ENCODE data around the gene GBGT1.
"Not testable (repeated sequence)": the region's sequence is repeated elsewhere in the genome, so short reads cannot be mapped to it uniquely, and the experiment has no call there.

Gene GBGT1

GRCh38 chr9:133163504-133164172 lies at the start of gene GBGT1:
GBGT1 (minus strand) TSS chr9:133163914; CDS start chr9:133162412, 1,502 bp downstream.
- no peak within 1 kb of the TSS for H3K27ac Mint-ChIP-seq
- H3K4me3 Mint-ChIP-seq: peak within 1 kb of the TSS; percentile 82

DNA sequence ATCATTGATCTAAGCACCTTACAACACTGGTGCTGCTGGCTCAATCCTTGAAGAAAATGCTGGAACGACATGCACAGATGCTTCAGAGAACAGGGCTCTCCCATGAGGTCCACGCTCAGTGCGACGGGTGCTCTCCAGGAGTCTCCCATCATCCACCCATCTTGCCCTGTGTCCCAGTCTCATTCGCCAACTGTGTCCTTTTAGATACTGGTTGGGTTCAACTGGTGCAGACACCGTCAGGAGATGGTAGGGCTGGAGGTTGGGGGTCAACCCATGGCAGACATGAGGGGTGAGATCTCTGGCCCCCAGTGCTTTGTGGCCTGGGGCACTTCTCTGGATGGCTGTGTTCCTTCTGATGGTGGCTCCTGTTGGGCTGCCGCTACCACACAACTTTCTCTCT lies 46.9 kb upstream of the GBGT1 start:
- H3K4me3 Mint-ChIP-seq: no peak overlapping the region
- TF ChIP-seq, protein P1, sequence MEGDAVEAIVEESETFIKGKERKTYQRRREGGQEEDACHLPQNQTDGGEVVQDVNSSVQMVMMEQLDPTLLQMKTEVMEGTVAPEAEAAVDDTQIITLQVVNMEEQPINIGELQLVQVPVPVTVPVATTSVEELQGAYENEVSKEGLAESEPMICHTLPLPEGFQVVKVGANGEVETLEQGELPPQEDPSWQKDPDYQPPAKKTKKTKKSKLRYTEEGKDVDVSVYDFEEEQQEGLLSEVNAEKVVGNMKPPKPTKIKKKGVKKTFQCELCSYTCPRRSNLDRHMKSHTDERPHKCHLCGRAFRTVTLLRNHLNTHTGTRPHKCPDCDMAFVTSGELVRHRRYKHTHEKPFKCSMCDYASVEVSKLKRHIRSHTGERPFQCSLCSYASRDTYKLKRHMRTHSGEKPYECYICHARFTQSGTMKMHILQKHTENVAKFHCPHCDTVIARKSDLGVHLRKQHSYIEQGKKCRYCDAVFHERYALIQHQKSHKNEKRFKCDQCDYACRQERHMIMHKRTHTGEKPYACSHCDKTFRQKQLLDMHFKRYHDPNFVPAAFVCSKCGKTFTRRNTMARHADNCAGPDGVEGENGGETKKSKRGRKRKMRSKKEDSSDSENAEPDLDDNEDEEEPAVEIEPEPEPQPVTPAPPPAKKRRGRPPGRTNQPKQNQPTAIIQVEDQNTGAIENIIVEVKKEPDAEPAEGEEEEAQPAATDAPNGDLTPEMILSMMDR (IDR thresholded peaks at IDR 0.05): no peak
- H3K27ac Mint-ChIP-seq: no peak overlapping the region
- no peak for DNase-seq
- H3K27me3 Mint-ChIP-seq (ENCODE audit: low read depth, poor library complexity): peaks cover 52% of the 10 kb centered on the region
- H3K9me3 Mint-ChIP-seq: peaks cover 29% of the 10 kb centered on the region
- peaks cover 4% of the 10 kb centered on the region for H3K36me3 Mint-ChIP-seq (ENCODE audit: low read depth)
- H3K4me1 Mint-ChIP-seq: no peaks in the 10 kb centered on the region

More at GRCh38 chr9:133163504-133164172, at the start of gene GBGT1:
- TF ChIP-seq, protein P1 (IDR thresholded peaks at IDR 0.05): no peak
- Mint-ChIP-seq H3K4me1 (peaks cover 36% of the 10 kb centered on the region), H3K36me3 (ENCODE audit: low read depth) (peaks cover 11% of the 10 kb centered on the region), H3K27me3 (ENCODE audit: low read depth, poor library complexity) (peaks cover 20% of the 10 kb centered on the region), H3K9me3 (no peaks in the 10 kb centered on the region)
- DNase-seq: peak; percentile 90

DNA sequence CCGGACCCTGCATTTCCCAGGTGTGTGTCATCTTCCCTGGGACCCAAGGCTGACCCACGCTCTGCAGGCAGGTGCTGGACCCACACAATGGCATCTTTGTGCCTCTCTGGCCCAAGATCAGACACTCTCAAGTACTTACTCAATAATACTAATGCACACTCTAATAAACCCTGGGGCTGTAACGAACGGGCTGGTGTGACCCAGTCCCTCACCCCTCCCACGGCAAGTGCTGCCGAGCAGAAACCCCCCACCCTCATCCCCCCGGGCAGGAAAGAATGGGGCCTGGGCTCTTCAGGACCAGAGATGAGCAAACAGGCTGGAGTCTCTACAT lies 46.5 kb upstream of the GBGT1 start:
- Mint-ChIP-seq H3K4me3 (no peak overlapping the region), H3K4me1 (no peaks in the 10 kb centered on the region), H3K36me3 (ENCODE audit: low read depth) (peaks cover 4% of the 10 kb centered on the region), H3K9me3 (peaks cover 25% of the 10 kb centered on the region), H3K27ac (no peak overlapping the region), H3K27me3 (ENCODE audit: low read depth, poor library complexity) (peaks cover 51% of the 10 kb centered on the region)
- DNase-seq: no peak
- TF ChIP-seq, protein P1 (IDR thresholded peaks at IDR 0.05): no peak

- not testable (repeated sequence) for H3K4me1 Mint-ChIP-seq; H3K4me3 Mint-ChIP-seq; H3K36me3 Mint-ChIP-seq (ENCODE audit: low read depth); DNase-seq; H3K27ac Mint-ChIP-seq
- Mint-ChIP-seq H3K9me3 (peaks cover 19% of the 10 kb centered on the region), H3K27me3 (ENCODE audit: low read depth, poor library complexity) (peaks cover 48% of the 10 kb centered on the region)
Measured at GRCh38 chr9:133209327-133210201, 45.9 kb upstream of the GBGT1 start.

DNA sequence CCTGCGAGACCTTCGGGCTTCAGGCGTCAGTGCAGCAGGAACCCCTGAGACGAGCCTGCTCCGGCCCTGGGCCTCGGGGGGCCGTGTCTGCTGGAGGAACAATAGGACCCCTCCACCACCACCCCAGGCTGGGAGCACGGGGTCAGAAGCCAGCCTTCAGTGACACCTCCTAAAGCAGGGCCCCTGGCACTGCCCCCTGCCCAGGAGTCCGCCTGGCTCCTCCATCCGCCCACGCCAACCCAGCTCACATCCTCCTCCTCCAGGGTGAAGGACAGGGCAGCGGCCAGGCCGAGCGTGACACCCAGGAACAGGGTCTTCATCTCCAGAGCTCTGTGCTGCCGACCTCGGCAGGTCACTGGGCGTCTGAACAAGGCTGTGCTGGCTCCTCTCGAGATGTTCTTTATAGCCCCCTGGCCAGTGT lies 45.2 kb upstream of the GBGT1 start, which contains the start of gene OBP2B:
Gene OBP2B, minus strand, starts transcription at position 371 of the 421 bp plus-strand sequence. Its CDS starts 51 bp downstream, at position 320.
- DNase-seq: not testable (repeated sequence)
- H3K27me3 Mint-ChIP-seq (ENCODE audit: low read depth, poor library complexity): peaks cover 47% of the 10 kb centered on the region

DNA sequence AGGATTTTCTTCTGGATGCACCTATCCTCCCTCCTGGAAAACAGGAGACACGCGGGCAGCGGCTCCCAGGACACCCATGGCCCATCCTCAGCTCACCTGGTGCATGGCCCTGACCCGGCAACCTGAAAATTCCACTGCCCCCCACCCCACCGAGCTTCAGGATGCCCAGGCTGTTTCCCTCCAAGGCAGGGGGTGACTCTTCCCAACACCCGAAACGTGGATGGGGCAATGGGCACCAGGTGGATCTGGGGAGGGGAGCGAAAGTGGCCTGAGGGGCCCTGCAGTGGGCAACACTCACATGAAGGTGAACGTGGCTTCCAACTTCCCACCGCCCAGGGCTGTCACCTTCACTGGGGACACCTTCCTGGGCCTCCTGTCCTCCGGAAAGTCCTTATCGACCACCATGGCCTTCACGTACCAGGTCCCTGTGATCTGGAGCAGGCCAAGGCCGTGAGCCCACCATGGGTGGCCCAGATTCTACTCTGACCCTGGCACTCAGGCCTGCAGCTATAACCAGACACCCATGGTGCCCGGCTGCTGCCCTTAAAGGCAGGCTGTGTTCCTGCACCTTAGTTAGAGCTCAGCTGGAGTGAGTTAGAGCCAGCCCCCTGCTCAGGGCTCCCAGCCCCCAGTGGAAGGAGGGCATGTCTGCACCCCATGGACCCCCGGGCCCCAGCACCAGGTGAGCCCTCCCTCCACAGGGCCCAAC lies 44.6 kb upstream of the GBGT1 start:
- DNase-seq; H3K4me1 Mint-ChIP-seq; H3K27ac Mint-ChIP-seq; H3K36me3 Mint-ChIP-seq (ENCODE audit: low read depth); H3K9me3 Mint-ChIP-seq; H3K4me3 Mint-ChIP-seq: not testable (repeated sequence)
- H3K27me3 Mint-ChIP-seq (ENCODE audit: low read depth, poor library complexity): peaks cover 44% of the 10 kb centered on the region

More for the DNA sequence above, 45.2 kb upstream of the GBGT1 start, which contains the start of gene OBP2B:
- not testable (repeated sequence) for H3K4me3 Mint-ChIP-seq; H3K27ac Mint-ChIP-seq; H3K36me3 Mint-ChIP-seq (ENCODE audit: low read depth); H3K4me1 Mint-ChIP-seq
- peaks cover 12% of the 10 kb centered on the region for H3K9me3 Mint-ChIP-seq
